SH-SY5Y (cell line): ENCODE measurements around the gene CPEB1.

Experiments
- GATA2 ChIP-seq: IDR thresholded peaks from 2 replicates; pipeline ENCODE4 v1.6.1; 2011; ENCODE audit warnings: mild to moderate bottlenecking, low read depth, low read length
- GATA3 ChIP-seq: IDR thresholded peaks from 2 replicates; pipeline ENCODE4 v1.6.1; 2011; ENCODE audit warnings: low read depth, mild to moderate bottlenecking, low read length, moderate library complexity

CPEB1 gene

DNA sequence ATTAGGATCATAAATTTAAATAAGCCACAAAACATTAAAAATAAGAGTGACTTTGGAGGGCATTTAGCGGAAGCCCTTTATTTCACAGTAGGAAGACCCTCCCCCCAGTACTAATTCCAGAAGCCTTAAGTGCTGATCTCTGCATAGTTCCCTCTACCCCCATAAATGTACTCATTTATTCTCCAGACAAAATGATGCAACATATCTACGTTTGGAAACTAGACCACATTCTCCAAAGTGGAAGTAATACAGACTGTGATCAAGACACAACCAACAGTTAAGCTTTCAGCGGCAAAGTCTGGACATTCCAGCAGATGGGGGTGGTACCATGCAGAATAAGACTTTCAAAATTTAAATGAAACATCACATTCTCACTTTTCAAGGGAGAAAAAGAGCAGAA is 62.1 kb downstream of the CPEB1 start:
- TF ChIP-seq GATA3 (no peak), GATA2 (no peak)

DNA sequence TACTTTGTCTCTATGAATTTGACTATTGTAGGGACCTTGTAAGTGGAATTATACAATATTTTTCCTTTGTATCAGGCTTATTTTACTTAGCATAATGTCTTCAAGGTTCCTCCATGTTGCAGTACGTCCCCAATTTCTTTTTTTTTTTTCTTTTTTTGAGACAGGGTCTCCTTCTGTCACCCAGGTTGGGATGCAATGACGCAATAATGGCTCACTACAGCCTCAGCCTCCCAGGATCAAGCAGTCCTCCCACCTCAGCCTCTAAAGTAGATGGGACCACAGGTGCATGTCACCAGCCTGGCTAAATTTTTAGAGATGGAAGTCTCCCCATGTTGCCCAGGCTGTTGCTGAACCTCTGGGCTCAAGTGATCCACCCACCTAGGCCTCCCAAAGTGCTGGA is 66.5 kb downstream of the CPEB1 start:
- no peak for TF ChIP-seq GATA3
- no peak for TF ChIP-seq GATA2

DNA sequence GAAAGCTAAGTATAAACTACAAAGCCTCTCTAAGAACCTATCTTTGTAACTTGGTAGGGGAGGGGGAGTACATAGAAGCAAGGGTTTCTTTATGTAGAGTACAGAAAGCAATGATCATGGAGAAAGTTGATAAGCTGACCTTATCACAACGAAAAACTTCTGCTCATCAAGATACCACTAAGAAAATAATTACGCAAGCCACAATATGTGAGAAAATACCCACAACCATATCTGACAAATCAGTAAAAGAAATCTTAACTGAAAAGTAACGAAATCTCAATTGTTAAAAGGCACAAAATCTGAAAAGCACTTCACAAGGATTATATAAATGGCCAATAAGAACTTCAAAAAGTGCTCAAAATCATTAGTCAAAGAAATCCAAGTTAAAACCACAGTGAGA is 71.8 kb downstream of the CPEB1 start:
- TF ChIP-seq GATA2 = no peak
- no peak for TF ChIP-seq GATA3

DNA sequence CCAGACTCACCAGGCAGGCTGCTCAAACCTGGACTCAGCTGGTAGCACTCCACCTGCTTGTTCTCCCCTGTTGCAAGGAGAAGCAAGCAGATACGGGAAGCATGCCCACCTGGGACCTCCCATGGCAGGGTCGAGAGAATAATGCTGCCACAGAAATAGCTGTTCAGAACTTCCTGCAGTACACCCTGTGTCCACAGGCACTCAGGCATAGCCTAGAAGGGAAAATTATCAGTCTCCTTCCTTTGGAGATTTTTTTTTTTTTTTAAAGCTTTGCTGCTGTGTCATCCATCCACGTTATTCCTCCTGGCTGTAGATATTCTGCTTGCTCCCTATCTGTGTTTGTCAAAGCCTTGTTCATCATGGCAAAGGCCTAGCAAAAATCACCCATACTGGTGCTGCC is 74.2 kb downstream of the CPEB1 start:
- TF ChIP-seq GATA3 (no peak), GATA2 (no peak)

DNA sequence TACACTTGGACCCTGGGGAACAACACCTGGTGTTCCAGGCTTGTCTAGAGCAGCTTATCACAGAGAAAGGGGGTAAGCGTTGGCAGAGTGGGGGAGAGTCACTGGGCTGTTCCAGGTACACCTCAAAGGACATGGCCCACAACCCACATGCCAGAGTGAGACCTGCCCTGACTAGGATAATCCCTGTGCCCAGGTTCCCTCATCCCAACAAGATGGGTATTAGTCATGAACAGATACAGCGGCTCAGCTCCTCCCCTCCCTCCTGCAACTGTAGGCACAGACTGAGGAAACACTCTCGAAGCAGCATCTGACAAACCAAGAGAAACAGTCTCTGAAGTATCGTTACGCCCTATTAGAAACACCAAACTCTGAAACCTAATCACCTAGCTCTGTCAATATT is 74.9 kb downstream of the CPEB1 start:
- TF ChIP-seq GATA2 (no peak), GATA3 (no peak)

DNA sequence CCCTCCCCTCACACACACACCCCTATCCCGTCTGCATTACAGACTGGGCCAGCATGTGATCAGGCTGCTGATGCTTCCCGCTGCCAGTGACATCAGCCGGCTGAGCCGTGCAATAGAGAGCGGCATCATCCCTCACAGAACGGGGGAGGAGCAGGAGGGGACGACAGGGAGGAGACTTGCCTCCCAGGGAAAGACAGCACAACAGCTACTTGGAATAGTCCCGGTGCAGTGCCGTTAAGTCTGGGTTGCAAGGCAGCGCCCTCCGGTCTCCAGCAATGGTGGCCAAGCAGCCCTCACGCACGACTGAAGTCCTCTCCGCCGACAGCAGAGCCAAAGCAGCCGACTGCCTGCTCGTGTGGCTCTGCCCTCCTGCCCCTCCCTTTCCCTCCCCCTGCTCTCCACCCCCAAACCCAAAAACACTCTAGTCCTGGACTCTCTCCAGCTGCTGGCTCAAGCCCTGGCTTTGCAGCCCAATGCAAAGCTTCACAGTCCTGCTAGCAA is 75.4 kb downstream of the CPEB1 start:
- TF ChIP-seq GATA3 (no peak), GATA2 (no peak)

DNA sequence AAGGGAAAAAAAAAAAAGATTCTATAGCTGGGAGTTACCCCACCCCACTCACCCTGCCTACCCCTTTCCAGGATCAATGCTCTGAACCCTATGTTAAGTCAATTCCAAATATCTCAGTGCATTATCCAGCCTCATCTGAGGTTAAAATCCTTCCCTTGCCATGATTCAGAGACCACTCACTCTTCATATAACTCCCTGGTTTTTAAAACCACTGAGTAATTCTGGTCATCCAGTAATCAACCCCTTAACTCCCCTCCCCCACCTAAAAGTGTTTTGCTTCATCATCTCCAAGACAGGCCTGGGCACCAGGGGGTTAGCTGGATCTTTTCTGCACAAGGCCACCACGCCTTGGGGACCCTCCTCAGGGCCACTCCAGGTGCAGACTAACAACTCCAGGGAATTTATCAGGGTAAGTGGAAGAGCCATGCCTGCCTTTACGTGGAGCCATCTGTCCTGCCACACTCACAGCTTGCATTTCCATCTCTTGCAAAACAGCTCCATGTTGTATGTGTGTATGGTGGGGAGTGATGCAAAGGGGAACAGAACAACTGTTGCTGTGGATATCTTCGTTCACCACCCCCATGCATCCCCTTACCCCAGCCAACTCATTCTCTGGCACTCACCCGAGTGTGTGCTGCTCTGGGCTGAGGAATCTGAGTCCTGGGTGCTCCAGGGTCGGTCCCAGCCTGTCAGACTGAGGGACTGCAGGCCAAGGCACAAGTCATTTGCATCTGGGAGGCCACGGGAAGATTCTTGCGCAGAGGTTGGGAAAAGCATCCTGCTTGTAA is 76.2 kb downstream of the CPEB1 start:
- TF ChIP-seq GATA2 (no peak), GATA3 (no peak)

DNA sequence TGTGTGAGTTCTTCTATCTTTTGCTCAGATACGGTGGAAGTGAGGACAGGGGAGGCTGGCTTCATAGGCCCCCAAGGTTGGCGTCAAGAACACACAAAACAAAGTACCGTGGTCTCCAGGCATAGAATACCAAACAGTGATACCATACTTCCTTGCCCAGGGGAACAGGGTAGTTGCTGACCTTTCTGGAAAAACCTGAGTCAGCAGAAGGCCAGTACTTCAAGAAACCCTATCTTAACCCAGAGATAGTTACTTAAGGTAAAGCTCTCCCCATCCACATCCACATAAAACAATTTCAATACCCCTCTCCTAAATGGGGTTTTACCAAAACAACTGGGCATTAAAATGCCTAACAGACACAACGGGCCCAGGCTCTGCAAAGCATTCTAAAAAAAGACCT is 77.3 kb downstream of the CPEB1 start:
- TF ChIP-seq GATA3 = no peak
- TF ChIP-seq GATA2 = no peak

DNA sequence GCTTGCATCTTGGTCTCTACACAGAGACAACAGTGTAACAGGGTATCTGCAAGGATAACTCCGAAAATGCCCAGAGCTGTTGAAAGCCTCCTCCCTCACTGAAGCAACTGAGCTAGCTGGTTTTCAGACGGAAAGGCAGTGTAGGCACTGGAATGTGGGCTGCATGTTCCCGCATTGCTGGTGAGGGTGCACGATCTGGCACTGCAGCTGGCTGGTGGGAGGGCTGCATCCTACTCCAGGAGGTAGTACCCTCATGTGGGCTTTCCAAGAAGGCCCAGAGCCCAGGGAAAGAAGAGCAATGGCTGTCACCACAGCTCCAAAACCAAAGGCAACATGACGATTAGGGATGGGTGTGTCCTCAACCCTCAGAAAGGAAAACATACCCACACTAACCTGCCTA is 78.2 kb downstream of the CPEB1 start:
- TF ChIP-seq GATA2 (no peak), GATA3 (no peak)

DNA sequence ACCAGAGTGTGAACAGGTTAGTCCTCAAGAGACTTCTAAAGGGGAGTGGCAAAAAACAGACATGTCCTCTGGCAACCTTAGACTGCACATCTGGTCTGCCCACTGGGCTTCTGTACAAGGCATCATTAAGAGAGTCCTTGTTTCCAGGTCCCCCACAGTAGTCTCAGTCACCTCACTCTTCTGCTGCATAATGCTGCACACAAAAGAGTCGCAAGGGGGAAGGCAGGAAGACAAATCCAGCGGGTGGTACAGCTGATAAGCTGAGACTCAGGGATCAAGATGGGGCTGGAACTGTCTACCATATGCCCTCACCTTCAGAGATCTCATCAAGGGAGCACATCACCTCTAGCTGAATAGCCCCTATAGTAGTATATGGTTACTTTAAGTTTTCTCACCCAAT is 79.5 kb downstream of the CPEB1 start:
- TF ChIP-seq GATA3 = no peak
- TF ChIP-seq GATA2 = no peak

DNA sequence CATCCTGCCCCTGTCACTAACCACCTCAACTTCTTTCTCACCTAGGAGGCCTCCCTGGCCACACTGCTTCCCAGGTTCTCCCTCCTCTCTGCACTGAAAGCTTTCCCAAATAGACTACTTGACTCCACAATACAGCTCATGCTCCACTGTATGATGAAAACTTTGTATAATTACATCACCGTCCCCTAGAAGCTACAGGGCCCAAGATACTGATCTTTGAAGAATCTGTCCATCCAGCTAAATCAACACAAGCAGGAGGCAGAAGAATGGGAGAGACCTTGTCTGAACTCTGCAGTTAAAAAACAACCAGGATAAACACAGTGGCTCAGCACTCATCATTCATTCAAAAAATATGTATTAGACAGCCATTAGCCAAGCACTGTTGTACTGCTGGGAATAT is 80.5 kb downstream of the CPEB1 start:
- TF ChIP-seq GATA2 (no peak), GATA3 (no peak)

DNA sequence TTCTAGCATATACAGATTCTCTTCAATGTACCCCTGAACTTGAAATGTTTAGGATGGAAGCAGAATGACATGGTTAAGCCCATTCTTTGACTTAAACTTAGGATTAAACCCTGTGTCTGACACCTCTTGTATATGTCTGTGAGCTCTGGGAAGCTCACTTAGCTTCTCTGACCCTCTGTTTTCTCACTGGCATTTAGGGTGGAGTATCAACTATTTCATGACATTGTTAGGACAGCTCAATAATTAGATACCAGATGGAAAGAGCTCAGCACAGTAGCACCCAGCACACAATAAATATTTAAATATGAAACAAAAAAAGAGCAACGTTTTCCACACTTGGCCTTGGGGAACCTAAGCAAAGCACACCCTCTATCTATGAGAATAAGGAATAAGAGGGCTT is 88.7 kb downstream of the CPEB1 start:
- TF ChIP-seq GATA2 (no peak), GATA3 (no peak)

DNA sequence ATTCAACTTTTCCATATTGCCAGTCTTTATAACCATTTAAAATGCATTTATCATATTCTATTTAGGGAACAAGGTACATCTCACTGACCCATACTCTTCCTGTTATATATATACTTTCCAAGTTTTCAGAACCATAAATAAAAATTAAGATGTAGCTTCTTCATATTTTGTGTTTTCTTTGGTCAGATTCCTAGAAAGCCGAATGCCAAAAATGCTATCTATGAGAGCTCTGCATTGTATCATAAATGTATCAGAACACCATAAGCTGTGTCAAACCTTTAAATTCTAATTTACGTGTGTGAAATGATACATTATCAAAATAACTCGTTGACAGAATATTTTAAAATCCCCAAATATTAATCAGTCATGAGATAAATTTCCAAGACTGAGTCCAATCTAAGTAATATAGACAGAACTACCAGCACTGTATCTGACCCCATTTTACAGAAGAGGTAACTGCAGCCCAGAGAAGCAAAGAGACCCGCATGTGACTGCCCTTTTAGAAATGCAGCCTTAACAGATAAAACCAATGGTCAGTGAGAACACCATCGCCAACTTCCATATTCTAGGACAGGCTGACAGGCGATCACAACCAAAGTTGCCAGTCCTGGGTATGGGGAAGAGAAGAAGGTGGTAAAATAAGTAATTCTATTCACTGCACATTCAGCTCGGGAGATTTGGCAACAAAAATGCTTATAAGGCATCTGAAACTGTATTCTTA is 90.7 kb downstream of the CPEB1 start:
- TF ChIP-seq GATA2 (no peak), GATA3 (no peak)

DNA sequence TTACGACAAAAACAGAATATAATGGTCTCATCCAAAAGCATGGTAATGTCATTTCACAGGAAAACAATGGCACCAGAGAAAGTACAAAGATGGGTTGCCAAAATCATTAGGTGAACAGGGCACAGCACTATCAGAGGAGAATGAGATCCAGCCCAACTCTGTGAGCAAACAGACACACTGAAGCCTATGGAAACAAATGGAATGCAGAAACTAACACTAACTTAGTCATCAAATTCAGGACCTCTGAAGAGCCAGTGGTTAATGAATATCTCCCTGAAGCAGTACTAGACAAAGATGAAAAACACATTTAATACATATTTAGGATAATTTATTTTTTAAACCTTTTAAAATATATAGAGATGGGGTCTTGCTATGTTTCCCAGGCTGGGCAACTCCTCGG is 92.3 kb downstream of the CPEB1 start:
- no peak for TF ChIP-seq GATA2
- no peak for TF ChIP-seq GATA3

DNA sequence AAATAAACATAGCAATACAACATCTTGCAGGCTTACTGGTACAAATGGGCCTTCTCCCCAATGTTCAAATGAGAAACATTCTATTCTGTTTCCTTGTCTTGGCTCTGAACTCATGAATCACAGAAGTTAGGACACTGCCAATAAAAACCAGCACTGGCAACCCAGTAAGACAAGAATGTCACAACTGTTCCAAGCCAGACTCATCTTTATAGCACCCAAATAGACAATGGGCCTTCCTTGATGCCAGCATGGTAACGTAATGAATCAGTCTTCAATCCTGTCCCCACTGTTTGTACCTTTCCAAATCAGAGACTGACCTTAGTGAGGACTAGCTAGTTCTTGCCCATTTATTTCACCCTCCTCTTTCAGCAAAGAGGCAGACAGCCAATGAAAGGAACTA is 92.8 kb downstream of the CPEB1 start:
- TF ChIP-seq GATA2 = no peak
- no peak for TF ChIP-seq GATA3
